ENCODE results near the gene PTPN9. TPM values are rescaled to one million over a fixed set of nuclear protein-coding genes. Genes with fewer than 3 reads are reported as not detected.
A peak's percentile ranks its signal among the peaks of the same experiment; 100 is the strongest.
"Not testable (repeated sequence)": the region's sequence is repeated elsewhere in the genome, so short reads cannot be mapped to it uniquely, and the experiment has no call there.

PTPN9 gene
- total RNA-seq, 2 experiments from 2014 or later: 41.4 to 41.6 TPM

- H3K4me3 Mint-ChIP-seq: peak overlapping the region; percentile 53
- DNase-seq: peak; percentile 77
- no peaks in the 10 kb centered on the region for H3K9me3 Mint-ChIP-seq
- CTCF ChIA-PET: interaction anchor here (0.6 to 4.6 kb wide), 18 partner anchors 9 to 230 kb away, joined by 3 to 29 read pairs (median 4); partner anchors contain the start of genes IMP3, PTPN9, SNUPN and SNX33
- H3K4me1 Mint-ChIP-seq: peaks cover 50% of the 10 kb centered on the region
- no peaks in the 10 kb centered on the region for H3K27me3 Mint-ChIP-seq
- peaks cover 68% of the 10 kb centered on the region for H3K36me3 Mint-ChIP-seq (ENCODE audit: low read depth)
- H3K27ac Mint-ChIP-seq: peak overlapping the region; percentile 96
- POLR2A ChIA-PET: interaction anchor here (0.7 to 7.4 kb wide), 22 partner anchors 9 to 245 kb away, joined by 3 to 83 read pairs (median 5); partner anchors contain the start of genes IMP3, MAN2C1, PTPN9 and SIN3A
Measured at GRCh38 chr15:75597667-75598341, 18.7 kb upstream of the PTPN9 start.

DNA sequence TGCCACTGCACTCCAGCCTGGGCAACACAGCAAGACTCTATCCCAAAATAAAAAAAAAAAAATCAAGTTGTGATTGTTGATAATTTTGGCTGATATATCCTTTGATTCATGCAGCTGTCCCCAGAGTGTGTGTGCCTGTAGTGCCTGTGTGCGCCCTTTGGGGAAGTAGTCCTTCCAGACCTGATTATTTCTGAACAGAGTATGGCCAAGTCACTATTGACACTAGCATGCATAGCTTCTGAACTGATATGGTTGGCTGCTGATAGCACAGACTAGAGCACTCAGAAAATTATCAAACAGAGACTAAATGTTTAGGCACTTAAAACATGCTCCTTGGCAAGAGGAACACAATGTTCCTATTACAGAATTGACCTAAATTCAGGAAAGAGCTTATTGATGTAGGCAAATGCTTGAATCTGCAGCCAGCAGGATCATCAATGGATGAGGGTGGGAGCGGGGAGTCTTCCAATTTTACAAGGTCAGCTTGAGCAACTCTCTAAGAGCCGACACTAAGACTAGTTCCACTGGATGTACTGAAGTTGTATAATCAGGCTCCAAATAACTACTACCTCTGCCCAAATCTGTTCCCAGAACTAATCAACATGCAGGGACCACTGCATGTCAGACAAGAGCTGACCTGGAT lies 17.7 kb upstream of the PTPN9 start:
- Mint-ChIP-seq H3K27ac (peak overlapping the region; percentile 96), H3K36me3 (ENCODE audit: low read depth) (peaks cover 71% of the 10 kb centered on the region), H3K4me1 (peaks cover 50% of the 10 kb centered on the region), H3K27me3 (no peaks in the 10 kb centered on the region), H3K9me3 (no peaks in the 10 kb centered on the region), H3K4me3 (peak overlapping the region; percentile 18)
- DNase-seq: no peak
- POLR2A ChIA-PET: interaction anchor here (0.9 to 7.4 kb wide), 17 partner anchors 8 to 246 kb away, joined by 3 to 83 read pairs (median 6); partner anchors contain the start of genes IMP3, MAN2C1, PTPN9 and SIN3A
- CTCF ChIA-PET: interaction anchor here (0.6 to 4.6 kb wide), 12 partner anchors 10 to 229 kb away, joined by 3 to 29 read pairs (median 7); partner anchors contain the start of genes IMP3, PTPN9, SNUPN and SNX33

- H3K4me3 Mint-ChIP-seq: no peak overlapping the region
- no peak for DNase-seq
- H3K27me3 Mint-ChIP-seq: no peaks in the 10 kb centered on the region
- peaks cover 61% of the 10 kb centered on the region for H3K36me3 Mint-ChIP-seq (ENCODE audit: low read depth)
- POLR2A ChIA-PET: interaction anchor here (1.0 to 7.4 kb wide), 2 partner anchors 33 to 45 kb away, joined by 3 to 82 read pairs; partner anchors contain the start of genes IMP3 and SNUPN
- peaks cover 56% of the 10 kb centered on the region for H3K4me1 Mint-ChIP-seq
- no peaks in the 10 kb centered on the region for H3K9me3 Mint-ChIP-seq
- no peak overlapping the region for H3K27ac Mint-ChIP-seq
- CTCF ChIA-PET: no interaction called here
Measured at GRCh38 chr15:75594276-75594675, 15.2 kb upstream of the PTPN9 start.

- ChIA-PET POLR2A (interaction anchor here (0.9 to 2.7 kb wide), 5 partner anchors 9 to 48 kb away, joined by 3 to 12 read pairs (median 5); partner anchors contain the start of genes IMP3 and SNUPN), CTCF (interaction anchor here (0.7 to 1.8 kb wide), 3 partner anchors 10 to 15 kb away, joined by 3 to 6 read pairs (median 4); partner anchors contain the start of gene PTPN9)
- H3K4me3 Mint-ChIP-seq: no peak overlapping the region
- H3K36me3 Mint-ChIP-seq (ENCODE audit: low read depth): peaks cover 54% of the 10 kb centered on the region
- peaks cover 37% of the 10 kb centered on the region for H3K4me1 Mint-ChIP-seq
- H3K27ac Mint-ChIP-seq: no peak overlapping the region
- no peaks in the 10 kb centered on the region for H3K9me3 Mint-ChIP-seq
- no peaks in the 10 kb centered on the region for H3K27me3 Mint-ChIP-seq
- DNase-seq: no peak
Measured at GRCh38 chr15:75591655-75592364, 12.7 kb upstream of the PTPN9 start.

DNA sequence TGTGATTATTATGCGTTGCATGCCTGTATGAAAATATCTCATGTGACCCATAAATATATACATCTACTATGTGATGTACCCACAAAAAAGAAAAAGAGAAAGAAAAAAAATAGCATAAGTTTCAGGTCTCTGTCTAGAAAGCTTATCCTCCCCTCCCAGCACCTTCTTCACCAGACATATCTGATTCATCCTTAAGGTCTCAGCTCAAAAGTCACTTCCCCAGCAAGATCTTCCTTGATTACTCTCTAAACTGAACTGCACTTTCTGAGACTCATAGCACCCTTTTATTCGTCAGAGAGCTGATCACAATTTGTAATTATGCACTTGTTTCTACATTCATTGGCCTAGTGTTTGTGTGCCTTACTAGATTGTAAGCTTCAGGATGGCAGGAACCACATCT lies 11.1 kb upstream of the PTPN9 start:
- no peak for DNase-seq
- Mint-ChIP-seq H3K36me3 (ENCODE audit: low read depth) (peaks cover 46% of the 10 kb centered on the region), H3K4me1 (peaks cover 23% of the 10 kb centered on the region), H3K9me3 (no peaks in the 10 kb centered on the region), H3K27ac (peak overlapping the region; percentile 17), H3K4me3 (no peak overlapping the region), H3K27me3 (no peaks in the 10 kb centered on the region)
- POLR2A ChIA-PET: interaction anchor here (0.7 to 2.7 kb wide), 4 partner anchors 11 to 50 kb away, joined by 3 to 12 read pairs (median 8); partner anchors contain the start of genes IMP3, PTPN9 and SNUPN
- CTCF ChIA-PET: interaction anchor here (1.7 to 1.8 kb wide), 2 partner anchors 9 to 11 kb away, joined by 5 to 6 read pairs; partner anchors contain the start of gene PTPN9

- ChIA-PET CTCF (interaction anchor here (1.2 to 1.7 kb wide), 2 partner anchors 10 to 37 kb away, joined by 3 to 5 read pairs; partner anchors contain the start of genes PTPN9 and SNUPN), POLR2A (interaction anchor here (1.6 kb wide), 1 partner anchor 9 kb away, joined by 5 read pairs; no protein-coding TSS in a partner anchor)
Measured at GRCh38 chr15:75589071-75589470, 10.0 kb upstream of the PTPN9 start.

GRCh38 chr15:75586422-75586821 lies 7.3 kb upstream of the PTPN9 start:
- POLR2A ChIA-PET: interaction anchor here (1.2 kb wide), 1 partner anchor 11 kb away, joined by 6 read pairs; no protein-coding TSS in a partner anchor
- peaks cover 29% of the 10 kb centered on the region for H3K36me3 Mint-ChIP-seq (ENCODE audit: low read depth)

More at GRCh38 chr15:75589071-75589470, 10.0 kb upstream of the PTPN9 start:
- peaks cover 23% of the 10 kb centered on the region for H3K4me1 Mint-ChIP-seq
- H3K27me3 Mint-ChIP-seq: no peaks in the 10 kb centered on the region
- no peak overlapping the region for H3K4me3 Mint-ChIP-seq
- DNase-seq: no peak
- H3K9me3 Mint-ChIP-seq: no peaks in the 10 kb centered on the region
- H3K27ac Mint-ChIP-seq: no peak overlapping the region
- peaks cover 37% of the 10 kb centered on the region for H3K36me3 Mint-ChIP-seq (ENCODE audit: low read depth)

GRCh38 chr15:75584121-75584520 lies 5.0 kb upstream of the PTPN9 start:
- no peak for DNase-seq
- Mint-ChIP-seq H3K27me3 (no peaks in the 10 kb centered on the region), H3K9me3 (no peaks in the 10 kb centered on the region), H3K4me1 (peaks cover 12% of the 10 kb centered on the region), H3K36me3 (ENCODE audit: low read depth) (peaks cover 23% of the 10 kb centered on the region), H3K4me3 (no peak overlapping the region), H3K27ac (no peak overlapping the region)
- ChIA-PET CTCF (no interaction called here), POLR2A (interaction anchor here (1.2 kb wide), 1 partner anchor 56 kb away, joined by 3 read pairs; the partner anchor contains the start of gene IMP3)

More at GRCh38 chr15:75586422-75586821, 7.3 kb upstream of the PTPN9 start:
- H3K27ac Mint-ChIP-seq, H3K4me3 Mint-ChIP-seq, H3K27me3 Mint-ChIP-seq, CTCF ChIA-PET, DNase-seq, H3K9me3 Mint-ChIP-seq: not testable (repeated sequence)
- peaks cover 17% of the 10 kb centered on the region for H3K4me1 Mint-ChIP-seq

DNA sequence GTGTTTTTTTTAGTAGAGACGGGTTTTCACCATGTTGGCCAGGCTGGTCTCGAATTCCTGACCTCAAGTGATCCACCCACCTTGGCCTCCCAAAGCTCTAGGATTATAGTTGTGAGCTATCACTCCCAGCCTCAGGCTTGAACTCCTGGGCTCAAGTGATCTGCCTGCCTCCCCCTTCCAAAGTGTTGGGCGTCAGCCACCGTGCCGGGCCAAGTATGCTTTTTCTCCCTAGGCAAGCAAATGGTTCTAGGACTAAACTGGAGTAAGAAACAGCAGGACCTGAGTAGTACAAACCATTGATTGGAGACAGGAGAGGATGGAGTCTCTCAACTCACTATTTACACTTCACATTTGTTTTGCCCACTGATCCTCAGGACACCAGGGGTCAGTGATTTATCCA lies 4.6 kb upstream of the PTPN9 start:
- no peaks in the 10 kb centered on the region for H3K9me3 Mint-ChIP-seq
- no peak overlapping the region for H3K4me3 Mint-ChIP-seq
- no peak for DNase-seq
- ChIA-PET CTCF (no interaction called here), POLR2A (interaction anchor here (1.2 kb wide), 1 partner anchor 56 kb away, joined by 3 read pairs; the partner anchor contains the start of gene IMP3)
- no peak overlapping the region for H3K27ac Mint-ChIP-seq
- H3K4me1 Mint-ChIP-seq: peaks cover 10% of the 10 kb centered on the region
- no peaks in the 10 kb centered on the region for H3K27me3 Mint-ChIP-seq
- peaks cover 21% of the 10 kb centered on the region for H3K36me3 Mint-ChIP-seq (ENCODE audit: low read depth)

- H3K27ac Mint-ChIP-seq, H3K9me3 Mint-ChIP-seq, H3K4me3 Mint-ChIP-seq, POLR2A ChIA-PET, H3K27me3 Mint-ChIP-seq, DNase-seq, H3K4me1 Mint-ChIP-seq: not testable (repeated sequence)
- H3K36me3 Mint-ChIP-seq (ENCODE audit: low read depth): peaks cover 21% of the 10 kb centered on the region
- CTCF ChIA-PET: interaction anchor here (2.4 kb wide), 1 partner anchor 14 kb away, joined by 8 read pairs; no protein-coding TSS in a partner anchor
Measured at GRCh38 chr15:75582943-75583342, 3.8 kb upstream of the PTPN9 start.

DNA sequence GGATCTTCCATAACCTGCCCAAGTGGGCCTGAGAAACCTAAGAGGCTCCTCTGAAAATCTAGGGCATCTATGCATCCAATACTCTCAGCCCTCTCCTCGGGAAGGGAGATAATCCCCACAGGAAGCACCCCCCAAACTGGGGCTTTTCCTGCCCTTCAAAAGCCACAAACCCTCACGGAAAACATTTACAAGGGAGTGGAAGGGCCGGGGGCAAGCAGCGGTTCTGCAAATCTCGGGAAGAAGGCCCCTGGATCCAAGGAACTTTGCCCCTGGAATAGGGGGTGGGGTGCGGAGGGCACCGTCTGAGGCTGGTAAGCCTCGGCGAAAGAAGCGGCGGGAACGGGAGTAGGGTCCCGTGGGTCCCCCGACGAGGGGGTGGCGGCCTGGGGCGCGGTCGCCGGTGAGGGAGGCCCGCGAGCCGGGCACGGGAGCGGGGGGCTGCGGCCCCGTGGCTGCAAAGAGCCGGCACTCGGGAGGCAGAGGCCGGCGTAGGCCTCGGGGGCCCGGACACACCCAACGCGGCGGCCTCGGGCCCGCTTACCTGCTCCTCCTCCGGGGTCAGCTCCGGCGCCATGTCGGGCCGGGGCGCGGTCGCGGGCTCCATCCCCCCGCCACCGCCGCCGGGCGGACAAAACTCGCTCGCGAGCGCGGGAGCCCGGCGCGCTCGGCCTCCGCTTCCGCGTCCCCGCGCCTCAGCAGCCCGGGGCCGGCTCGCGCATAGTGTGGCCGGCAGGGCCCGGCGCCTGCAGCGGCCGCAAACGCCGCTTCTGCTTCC lies 755 bp downstream of the PTPN9 start:
- ChIA-PET POLR2A (interaction anchor here (0.7 to 4.5 kb wide), 23 partner anchors 12 to 555 kb away, joined by 3 to 83 read pairs (median 5); partner anchors contain the start of genes IMP3, MAN2C1, PPCDC and SIN3A), CTCF (interaction anchor here (0.7 to 3.1 kb wide), 24 partner anchors 10 to 330 kb away, joined by 3 to 29 read pairs (median 4); partner anchors contain the start of genes IMP3, SIN3A, SNUPN and SNX33)
- Mint-ChIP-seq H3K9me3 (no peaks in the 10 kb centered on the region), H3K27ac (peak overlapping the region; percentile 93), H3K27me3 (no peaks in the 10 kb centered on the region), H3K4me3 (peak overlapping the region; percentile 86), H3K4me1 (peaks cover 32% of the 10 kb centered on the region), H3K36me3 (ENCODE audit: low read depth) (peaks cover 18% of the 10 kb centered on the region)
- DNase-seq: peak; percentile 42

All from activated CD4-positive, alpha-beta memory T cell treated with anti-CD3 and anti-CD28 coated beads, Interleukin-2, amount 10 ng/mL, durations not matched to agents 7 days and 5 days (primary cell).